Eye (tissue), 1 donor: ENCODE results near the gene ILKAP.
A peak's percentile ranks its signal among the peaks of the same experiment; 100 is the strongest.

Experiments
- DNase-seq: peaks from one replicate; pipeline ENCODE4 v3.0.0-alpha.2; 2015

ILKAP gene

GRCh38 chr2:238133499-238134392 lies 69.7 kb downstream of the ILKAP start:
- DNase-seq: no peak

GRCh38 chr2:238132463-238133450 lies 70.7 kb downstream of the ILKAP start:
- DNase-seq: no peak

GRCh38 chr2:238131761-238132462 lies 71.6 kb downstream of the ILKAP start:
- DNase-seq: no peak

- DNase-seq: no peak
These were observed 72.5 kb downstream of the ILKAP start for GRCh38 chr2:238130696-238131628.

GRCh38 chr2:238130111-238130695 lies 73.3 kb downstream of the ILKAP start:
- no peak for DNase-seq

- no peak for DNase-seq
These were observed 74.1 kb downstream of the ILKAP start for GRCh38 chr2:238129166-238130010.

- no peak for DNase-seq
These were observed 74.9 kb downstream of the ILKAP start for GRCh38 chr2:238128534-238129001.

- no peak for DNase-seq
These were observed 75.4 kb downstream of the ILKAP start for GRCh38 chr2:238128061-238128440.

- peak; percentile 80 for DNase-seq
These were observed 76.1 kb downstream of the ILKAP start for GRCh38 chr2:238127165-238128060.

GRCh38 chr2:238126775-238127164 lies 76.7 kb downstream of the ILKAP start:
- no peak for DNase-seq

GRCh38 chr2:238126338-238126737 lies 77.2 kb downstream of the ILKAP start:
- no peak for DNase-seq

GRCh38 chr2:238125127-238125885 lies 78.2 kb downstream of the ILKAP start:
- no peak for DNase-seq

- DNase-seq: no peak
These were observed 78.9 kb downstream of the ILKAP start for GRCh38 chr2:238124488-238125126.

- DNase-seq: no peak
These were observed 79.5 kb downstream of the ILKAP start for GRCh38 chr2:238123991-238124470.

- no peak for DNase-seq
These were observed 80.1 kb downstream of the ILKAP start for GRCh38 chr2:238123218-238123971.

- no peak for DNase-seq
These were observed 80.9 kb downstream of the ILKAP start for GRCh38 chr2:238122287-238123217.
